ENCODE measurements around the gene NEURL1B.

Gene NEURL1B

GRCh38 chr5:172731680-172732074, 90.6 kb downstream of the NEURL1B start:
- DNase-seq (ENCODE audit: low read depth), result no peak

- no peak for DNase-seq (ENCODE audit: low read depth)
Measured at GRCh38 chr5:172732201-172732865, 91.3 kb downstream of the NEURL1B start.

GRCh38 chr5:172733131-172733973, 92.3 kb downstream of the NEURL1B start:
- DNase-seq (ENCODE audit: low read depth), result no peak

DNA sequence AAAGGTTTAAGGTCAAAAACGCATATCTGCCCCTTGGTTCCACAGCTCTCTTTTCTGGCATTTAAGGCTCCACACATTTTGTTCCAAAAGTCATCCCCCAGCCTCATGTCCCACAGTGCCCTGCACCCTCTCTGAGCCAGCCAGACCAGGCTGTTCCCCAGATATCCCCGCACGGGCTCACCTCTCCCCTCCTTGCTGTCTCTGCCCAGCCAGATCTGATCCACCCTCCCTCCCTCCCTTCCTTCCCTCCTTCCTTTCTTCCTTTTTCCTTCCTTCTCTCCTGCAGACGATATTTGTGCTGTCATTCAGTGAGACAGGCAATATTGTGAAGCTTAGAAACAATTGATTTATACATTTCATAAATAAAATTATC, 92.9 kb downstream of the NEURL1B start:
- DNase-seq (ENCODE audit: low read depth), result no peak

GRCh38 chr5:172735141-172735831, 94.2 kb downstream of the NEURL1B start:
- no peak for DNase-seq (ENCODE audit: low read depth)

GRCh38 chr5:172736508-172737135, 95.6 kb downstream of the NEURL1B start:
- DNase-seq (ENCODE audit: low read depth), result no peak

GRCh38 chr5:172739375-172739774, 98.3 kb downstream of the NEURL1B start:
- no peak for DNase-seq (ENCODE audit: low read depth)

DNA sequence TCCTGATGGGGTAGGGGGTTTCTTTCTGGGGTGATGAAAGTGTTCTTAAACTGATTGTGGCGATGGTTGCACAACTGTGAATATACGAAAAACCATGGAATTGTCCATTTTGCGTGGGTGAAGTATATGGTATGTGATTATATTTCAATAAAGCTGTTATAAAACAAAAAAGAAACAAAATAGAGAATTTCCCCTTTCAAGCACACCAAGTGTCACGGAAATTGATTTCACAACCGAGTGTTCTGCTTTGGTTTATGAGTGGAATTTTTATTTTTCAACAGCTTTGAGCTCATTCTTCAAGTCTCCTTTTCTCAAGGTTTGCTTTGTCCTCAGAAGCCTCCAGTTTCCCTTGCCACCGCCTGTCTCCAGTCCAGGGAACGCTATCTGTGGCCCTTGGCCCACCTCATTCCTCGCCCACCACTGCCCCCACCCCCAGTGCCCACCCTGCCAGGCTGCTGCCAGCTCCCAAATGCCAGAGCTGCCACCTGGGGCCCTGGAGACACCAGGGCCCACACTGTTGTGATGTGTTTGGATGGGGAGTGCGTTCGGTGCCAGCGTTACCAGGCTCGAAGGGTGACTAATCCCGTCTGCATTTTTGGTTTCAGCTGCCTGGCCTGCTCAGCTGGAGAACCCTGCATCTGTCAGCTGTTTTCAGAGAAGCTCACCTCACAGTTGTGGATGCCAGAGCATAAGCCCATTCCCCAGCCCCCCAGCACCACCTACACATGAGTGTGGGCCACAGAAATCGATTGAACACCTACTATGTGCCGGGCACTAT, 99.6 kb downstream of the NEURL1B start:
- DNase-seq (ENCODE audit: low read depth), result no peak

Measured in stimulated activated CD8-positive, alpha-beta memory T cell treated with anti-CD3 and anti-CD28 coated beads, Interleukin-4, amount 100 ng/mL, for 24 hours (primary cell).